Mononuclear cell (primary cell): ENCODE results near the gene ZNF618. TPM values are rescaled to one million over a fixed set of nuclear protein-coding genes. Genes with fewer than 3 reads are reported as not detected.

Source experiments
- H3K27me3 ChIP-seq: 2 replicates; pipeline ENCODE4 v1.6.0; 2011; ENCODE audit warnings: low read length, control low read depth; ENCODE audit not compliant: insufficient read depth
- H3K4me1 ChIP-seq: 2 replicates; pipeline ENCODE4 v1.5.1; 2011; ENCODE audit warnings: mild to moderate bottlenecking, low read length, control low read depth; ENCODE audit not compliant: insufficient read depth
- H3K4me3 ChIP-seq: 2 replicates; pipeline ENCODE4 v1.5.1; 2011; ENCODE audit warnings: mild to moderate bottlenecking, low read length, moderate library complexity
- H3K9me3 ChIP-seq: 2 replicates; pipeline ENCODE4 v1.5.1; 2011; ENCODE audit warnings: low read depth, mild to moderate bottlenecking, control low read depth, low read length
- total RNA-seq: library from RNA; depleted of rRNA; stranded (reverse); fragments of >200 nt; gene quantifications from one replicate; pipeline ENCODE4 v1.2.3, GENCODE V29; 2012

ZNF618 gene
- total RNA-seq, 1 donor = 0.94 TPM

- H3K9me3 ChIP-seq = no peaks in the 10 kb centered on the region
- no peak overlapping the region for H3K4me3 ChIP-seq
- H3K27me3 ChIP-seq = no peaks in the 10 kb centered on the region
- H3K4me1 ChIP-seq = no peaks in the 10 kb centered on the region
Observed at GRCh38 chr9:113892861-113893491, 16.9 kb downstream of the ZNF618 start.

- Histone ChIP-seq H3K4me1 (no peaks in the 10 kb centered on the region), H3K27me3 (no peaks in the 10 kb centered on the region), H3K9me3 (no peaks in the 10 kb centered on the region)
Observed at GRCh38 chr9:113894166-113894565, 18.1 kb downstream of the ZNF618 start.

DNA sequence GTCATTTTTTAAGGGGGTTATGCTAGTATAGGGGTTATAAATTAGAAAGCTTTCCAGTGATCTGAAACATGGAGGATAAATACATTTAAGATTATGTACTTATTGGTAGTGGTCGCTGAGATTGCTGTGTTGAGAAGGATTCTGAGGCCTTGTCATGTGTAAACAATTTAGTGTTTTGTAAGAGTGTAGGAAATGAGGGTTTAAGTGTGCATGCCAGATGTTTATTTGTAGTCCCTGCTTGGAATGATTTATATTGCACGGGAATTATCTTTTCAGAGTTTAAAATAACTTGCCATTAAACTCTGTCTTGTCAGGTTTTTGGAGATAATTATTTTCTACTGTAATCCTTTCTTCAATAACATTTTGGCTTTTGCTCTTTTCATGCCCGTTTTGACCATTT, 19.4 kb downstream of the ZNF618 start:
- no peaks in the 10 kb centered on the region for H3K27me3 ChIP-seq
- H3K4me3 ChIP-seq = no peak overlapping the region
- no peaks in the 10 kb centered on the region for H3K9me3 ChIP-seq
- H3K4me1 ChIP-seq = no peaks in the 10 kb centered on the region

More at GRCh38 chr9:113894166-113894565, 18.1 kb downstream of the ZNF618 start:
- H3K4me3 ChIP-seq = no peak overlapping the region

- no peak overlapping the region for H3K4me3 ChIP-seq
- H3K9me3 ChIP-seq = no peaks in the 10 kb centered on the region
- H3K4me1 ChIP-seq = no peaks in the 10 kb centered on the region
- H3K27me3 ChIP-seq = no peaks in the 10 kb centered on the region
Observed at GRCh38 chr9:113896713-113897112, 20.6 kb downstream of the ZNF618 start.

GRCh38 chr9:113898151-113898550, 22.0 kb downstream of the ZNF618 start:
- H3K9me3 ChIP-seq = no peaks in the 10 kb centered on the region
- no peak overlapping the region for H3K4me3 ChIP-seq
- H3K4me1 ChIP-seq = no peaks in the 10 kb centered on the region
- H3K27me3 ChIP-seq = no peaks in the 10 kb centered on the region

- no peaks in the 10 kb centered on the region for H3K27me3 ChIP-seq
- no peaks in the 10 kb centered on the region for H3K4me1 ChIP-seq
- H3K9me3 ChIP-seq = no peaks in the 10 kb centered on the region
- no peak overlapping the region for H3K4me3 ChIP-seq
Observed at GRCh38 chr9:113898596-113898995, 22.5 kb downstream of the ZNF618 start.

DNA sequence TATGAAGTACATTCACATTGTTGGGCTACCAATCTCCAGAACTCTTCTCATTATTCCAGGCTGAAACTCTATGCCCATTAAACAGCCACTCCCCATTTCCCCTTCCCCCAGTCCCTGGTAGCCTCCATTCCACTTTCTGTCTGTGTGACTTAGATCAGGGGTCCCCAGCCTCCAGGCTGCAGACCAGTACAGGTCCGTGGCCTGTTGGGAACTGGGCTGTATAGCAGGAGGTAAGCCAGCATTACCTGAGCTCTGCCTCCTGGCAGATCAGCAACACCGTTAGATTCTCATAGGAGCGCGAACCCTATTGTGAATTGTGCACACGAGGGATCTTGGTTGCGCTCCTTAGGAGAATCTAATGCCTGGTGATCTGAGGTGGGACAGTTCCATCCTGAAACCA, 23.1 kb downstream of the ZNF618 start:
- H3K4me1 ChIP-seq = no peaks in the 10 kb centered on the region
- H3K9me3 ChIP-seq = no peaks in the 10 kb centered on the region
- no peak overlapping the region for H3K4me3 ChIP-seq
- H3K27me3 ChIP-seq = no peaks in the 10 kb centered on the region

GRCh38 chr9:113901221-113901688, 25.1 kb downstream of the ZNF618 start:
- H3K9me3 ChIP-seq = no peaks in the 10 kb centered on the region
- no peaks in the 10 kb centered on the region for H3K27me3 ChIP-seq
- no peak overlapping the region for H3K4me3 ChIP-seq
- no peaks in the 10 kb centered on the region for H3K4me1 ChIP-seq

- Histone ChIP-seq H3K9me3 (no peaks in the 10 kb centered on the region), H3K27me3 (no peaks in the 10 kb centered on the region), H3K4me3 (no peak overlapping the region), H3K4me1 (no peaks in the 10 kb centered on the region)
Observed at GRCh38 chr9:113903514-113904077, 27.5 kb downstream of the ZNF618 start.

DNA sequence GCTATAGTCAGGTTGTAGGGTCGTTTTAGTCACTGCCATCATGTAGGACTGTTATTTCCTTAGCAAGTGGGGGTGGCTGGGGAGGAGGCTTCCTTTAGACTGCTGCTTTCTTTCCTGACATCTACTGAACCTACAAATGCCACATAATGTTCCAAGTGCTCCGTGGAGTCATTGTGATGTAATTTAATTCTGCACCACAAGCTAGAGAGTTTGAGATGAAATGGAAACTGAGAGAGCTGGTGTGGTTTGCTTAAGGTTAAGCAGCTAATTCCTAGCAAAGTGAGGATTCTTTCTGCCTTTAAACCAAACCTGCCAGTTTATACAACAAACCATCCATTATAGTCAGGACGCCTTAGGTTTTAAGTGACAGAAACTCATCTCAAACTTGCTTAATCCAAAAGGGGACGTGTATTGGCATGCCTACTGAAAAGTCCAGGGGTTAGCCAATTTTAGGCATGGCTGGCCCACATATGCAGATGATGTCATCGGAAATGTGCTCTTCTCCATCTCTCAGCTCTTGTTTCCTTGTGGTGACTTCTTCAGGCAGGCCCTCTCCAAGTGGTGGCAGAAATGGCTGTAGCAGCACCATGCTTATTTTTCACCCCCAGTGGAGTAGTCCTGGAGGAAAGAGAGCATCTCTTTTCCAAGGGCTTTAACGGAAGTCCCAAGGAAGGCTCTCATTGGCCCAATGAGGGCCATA, 30.5 kb downstream of the ZNF618 start:
- Histone ChIP-seq H3K27me3 (no peaks in the 10 kb centered on the region), H3K4me3 (no peak overlapping the region), H3K9me3 (no peaks in the 10 kb centered on the region), H3K4me1 (no peaks in the 10 kb centered on the region)

- Histone ChIP-seq H3K4me3 (no peak overlapping the region), H3K9me3 (no peaks in the 10 kb centered on the region), H3K4me1 (no peaks in the 10 kb centered on the region), H3K27me3 (no peaks in the 10 kb centered on the region)
Observed at GRCh38 chr9:113907282-113907681, 31.2 kb downstream of the ZNF618 start.

DNA sequence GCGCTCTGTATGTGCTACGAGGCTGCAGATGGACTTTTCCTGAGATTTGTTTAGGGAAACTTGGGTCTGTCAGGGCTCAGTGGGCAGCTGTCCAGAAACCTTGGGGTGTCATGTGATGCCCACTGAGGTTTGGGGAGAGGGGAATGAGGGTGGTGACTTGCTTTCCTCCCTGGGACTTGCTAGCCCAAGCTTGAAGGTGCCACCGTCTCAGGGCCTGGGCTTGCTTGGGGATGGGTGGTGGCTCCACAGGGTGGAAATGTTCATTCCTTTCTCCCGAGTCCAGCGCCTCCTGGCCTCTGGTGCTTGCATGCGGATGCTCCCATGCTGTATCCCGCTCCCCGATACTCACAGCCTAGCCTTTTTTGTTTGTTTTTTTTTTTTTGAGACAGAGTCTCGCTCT, 33.3 kb downstream of the ZNF618 start:
- no peaks in the 10 kb centered on the region for H3K9me3 ChIP-seq
- no peak overlapping the region for H3K4me3 ChIP-seq
- H3K27me3 ChIP-seq = no peaks in the 10 kb centered on the region
- H3K4me1 ChIP-seq = no peaks in the 10 kb centered on the region

GRCh38 chr9:113910036-113910639, 34.0 kb downstream of the ZNF618 start:
- Histone ChIP-seq H3K4me1 (no peaks in the 10 kb centered on the region), H3K4me3 (no peak overlapping the region), H3K27me3 (no peaks in the 10 kb centered on the region), H3K9me3 (no peaks in the 10 kb centered on the region)

DNA sequence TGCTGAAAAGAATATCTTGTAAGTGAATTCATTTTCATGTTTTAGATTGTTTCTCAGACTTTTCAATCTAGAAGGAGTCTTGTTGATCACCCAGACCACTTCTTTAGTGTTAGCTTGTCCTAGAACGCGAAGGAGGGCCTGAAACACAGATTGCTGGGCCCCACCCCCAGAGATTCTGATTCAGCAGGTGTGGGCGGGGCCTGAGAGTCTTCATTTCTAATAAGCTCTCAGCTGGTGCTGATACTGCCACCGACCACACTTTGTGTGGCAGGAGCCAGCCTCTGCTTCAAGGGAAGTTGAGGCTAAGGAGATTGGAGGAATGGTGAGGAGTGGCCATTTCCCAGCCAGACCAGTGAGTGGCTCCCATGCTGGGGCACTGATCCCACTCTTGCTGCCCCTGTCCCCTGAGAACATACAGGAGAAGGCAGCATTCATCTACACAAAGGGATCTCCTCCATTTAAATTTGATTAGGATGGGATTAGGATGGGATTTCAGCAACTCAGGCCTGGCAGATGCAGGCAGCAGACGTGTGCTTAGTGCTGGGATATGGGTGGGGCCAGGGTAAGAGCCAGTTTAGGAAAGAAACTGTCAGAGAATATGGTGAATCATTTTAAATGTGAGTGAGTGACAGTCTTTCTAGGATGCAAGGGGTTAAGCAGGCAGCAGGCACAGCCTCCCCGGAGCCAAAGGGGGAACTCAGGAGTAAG, 35.9 kb downstream of the ZNF618 start:
- Histone ChIP-seq H3K4me3 (no peak overlapping the region), H3K9me3 (no peaks in the 10 kb centered on the region), H3K27me3 (no peaks in the 10 kb centered on the region), H3K4me1 (no peaks in the 10 kb centered on the region)

DNA sequence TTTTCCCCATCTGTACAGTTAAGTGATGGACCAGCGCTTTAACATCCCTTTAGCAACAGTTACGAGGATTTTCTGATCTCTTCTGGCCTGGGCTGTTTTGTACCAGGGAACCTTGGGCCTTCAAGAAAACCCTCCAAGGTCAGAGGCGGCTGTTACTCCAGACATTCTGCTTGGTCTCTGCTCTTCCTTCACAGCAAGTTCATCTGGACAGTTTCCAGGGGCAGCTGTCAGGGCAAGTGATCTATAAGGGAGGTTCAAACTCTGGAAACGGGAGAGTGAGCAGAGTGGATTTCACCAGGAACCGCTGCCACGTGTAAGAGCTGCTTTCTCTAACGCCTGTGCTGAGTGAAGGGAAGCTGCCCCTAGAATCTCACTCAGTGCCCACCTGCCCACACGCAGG, 36.7 kb downstream of the ZNF618 start:
- Histone ChIP-seq H3K9me3 (no peaks in the 10 kb centered on the region), H3K27me3 (no peaks in the 10 kb centered on the region), H3K4me1 (no peaks in the 10 kb centered on the region), H3K4me3 (no peak overlapping the region)
